A549 (cell line): ENCODE data around the gene ADCY1.

Experiments
- BCL3 ChIP-seq: fragments of >200 bp; sonication (Bioruptor Twin); formaldehyde crosslinking; IDR thresholded peaks from 3 replicates; pipeline ENCODE4 v1.6.1; 2016
- CHD4 ChIP-seq: fragments of 200-600 bp; sonication (generic); IDR thresholded peaks from 2 replicates; pipeline ENCODE4 v1.6.1; 2016; ENCODE audit warnings: antibody characterized with exemption, mild to moderate bottlenecking, borderline replicate concordance
- EP300 ChIP-seq, 2 experiments: fragments of >200 bp; sonication (Bioruptor Twin); formaldehyde crosslinking; IDR thresholded peaks; 2 replicates in 1 of 2; 3 replicates in 1 of 2; pipeline ENCODE4 v1.6.1; 2016 to 2017
- KDM1A ChIP-seq: fragments of 200-600 bp; sonication (generic); IDR thresholded peaks from 2 replicates; pipeline ENCODE4 v1.6.1; 2016; ENCODE audit warnings: low read depth, mild to moderate bottlenecking
- MYC ChIP-seq: IDR thresholded peaks from 2 replicates; pipeline ENCODE4 v1.6.1; 2012; ENCODE audit warnings: mild to moderate bottlenecking, inconsistent platforms, low read length, improper control_type of control experiment, borderline replicate concordance
- NFE2L2 ChIP-seq: fragments of 150-350 bp; conservative IDR thresholded peaks from 2 replicates; pipeline ENCODE4 v1.6.1; 2014; ENCODE audit warnings: low read length
- PBX3 ChIP-seq: IDR thresholded peaks from 2 replicates; pipeline ENCODE4 v1.6.1; 2012
- PHF8 ChIP-seq: fragments of 200-600 bp; sonication (generic); IDR thresholded peaks from 2 replicates; pipeline ENCODE4 v1.6.1; 2016; ENCODE audit warnings: low read depth, mild to moderate bottlenecking, antibody characterized with exemption, moderate library complexity, borderline replicate concordance
- POLR2A ChIP-seq: IDR thresholded peaks from 2 replicates; pipeline ENCODE4 v1.6.1; 2012; ENCODE audit warnings: mild to moderate bottlenecking, low read length
- RAD21 ChIP-seq, 2 experiments: fragments of >200 bp in 1 of 2; sonication (Bioruptor Twin) in 1 of 2; formaldehyde crosslinking in 1 of 2; IDR thresholded peaks in 1 of 2; conservative IDR thresholded peaks in 1 of 2; 2 replicates in 1 of 2; 3 replicates in 1 of 2; pipeline ENCODE4 v1.6.1; 2012 to 2018; ENCODE audit warnings: inconsistent platforms in 1 of 2
- RCOR1 ChIP-seq: fragments of 150-350 bp; IDR thresholded peaks from 2 replicates; pipeline ENCODE4 v1.6.1; 2014; ENCODE audit warnings: antibody characterized with exemption, low read length, low read depth
- SMC3 ChIP-seq: fragments of >200 bp; sonication (Bioruptor Twin); formaldehyde crosslinking; IDR thresholded peaks from 3 replicates; pipeline ENCODE4 v1.6.1; 2018; ENCODE audit warnings: inconsistent platforms
- TF ChIP-seq, protein P1 (sequence below): fragments of >200 bp; sonication (Bioruptor Twin); formaldehyde crosslinking; IDR thresholded peaks from 3 replicates; pipeline ENCODE4 v1.5.1; 2016
- TF ChIP-seq, protein P2 (sequence below): IDR thresholded peaks from 2 replicates; pipeline ENCODE4 v1.6.1; 2012

DNA sequence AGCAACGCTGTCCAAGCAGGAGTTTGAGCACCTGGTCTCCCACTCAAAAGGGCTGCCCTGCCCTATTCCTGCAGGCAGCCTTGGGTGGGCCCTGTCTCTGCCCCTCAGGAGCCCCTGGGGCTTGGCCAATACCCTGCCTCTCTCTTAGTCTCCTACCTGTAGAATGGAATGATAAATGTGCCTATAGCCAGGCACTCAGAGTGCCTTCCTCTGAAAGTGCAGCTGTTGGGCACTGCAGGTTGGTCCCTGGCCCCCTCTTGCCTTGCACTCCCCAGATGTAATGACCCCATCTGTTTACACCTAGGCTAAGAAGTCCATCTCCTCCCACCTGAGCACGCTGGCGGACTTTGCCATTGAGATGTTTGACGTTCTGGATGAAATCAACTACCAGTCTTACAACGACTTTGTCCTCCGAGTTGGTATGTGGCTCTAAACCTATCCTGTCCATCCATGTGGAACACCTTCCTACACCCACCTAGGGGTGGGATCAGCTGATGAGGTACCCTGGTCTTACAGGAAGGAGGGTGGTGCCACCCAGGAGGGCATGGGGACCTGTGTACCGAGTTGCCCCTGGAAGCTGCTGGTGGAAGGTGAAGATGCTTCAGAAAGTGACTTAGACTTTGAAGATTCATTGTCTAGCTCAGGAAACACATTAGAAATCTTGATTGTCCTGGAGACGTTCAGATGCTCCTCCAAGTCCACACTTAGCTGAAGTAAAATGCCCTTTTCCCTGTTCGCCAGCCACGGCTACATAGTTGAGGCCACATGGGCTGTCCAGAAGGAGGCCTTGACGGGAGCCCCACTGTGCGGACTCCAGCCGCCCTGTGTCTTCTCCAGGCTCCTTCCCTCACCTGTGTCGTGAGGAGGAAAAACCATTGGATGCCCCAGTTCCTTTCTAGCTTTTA is 134.1 kb downstream of the ADCY1 start:
- no peak for TF ChIP-seq RAD21 (conservative IDR thresholded peaks at IDR 0.05 in 1 of 2, IDR thresholded peaks at IDR 0.05 in 1 of 2)
- no peak for TF ChIP-seq NFE2L2
- TF ChIP-seq, protein P1, sequence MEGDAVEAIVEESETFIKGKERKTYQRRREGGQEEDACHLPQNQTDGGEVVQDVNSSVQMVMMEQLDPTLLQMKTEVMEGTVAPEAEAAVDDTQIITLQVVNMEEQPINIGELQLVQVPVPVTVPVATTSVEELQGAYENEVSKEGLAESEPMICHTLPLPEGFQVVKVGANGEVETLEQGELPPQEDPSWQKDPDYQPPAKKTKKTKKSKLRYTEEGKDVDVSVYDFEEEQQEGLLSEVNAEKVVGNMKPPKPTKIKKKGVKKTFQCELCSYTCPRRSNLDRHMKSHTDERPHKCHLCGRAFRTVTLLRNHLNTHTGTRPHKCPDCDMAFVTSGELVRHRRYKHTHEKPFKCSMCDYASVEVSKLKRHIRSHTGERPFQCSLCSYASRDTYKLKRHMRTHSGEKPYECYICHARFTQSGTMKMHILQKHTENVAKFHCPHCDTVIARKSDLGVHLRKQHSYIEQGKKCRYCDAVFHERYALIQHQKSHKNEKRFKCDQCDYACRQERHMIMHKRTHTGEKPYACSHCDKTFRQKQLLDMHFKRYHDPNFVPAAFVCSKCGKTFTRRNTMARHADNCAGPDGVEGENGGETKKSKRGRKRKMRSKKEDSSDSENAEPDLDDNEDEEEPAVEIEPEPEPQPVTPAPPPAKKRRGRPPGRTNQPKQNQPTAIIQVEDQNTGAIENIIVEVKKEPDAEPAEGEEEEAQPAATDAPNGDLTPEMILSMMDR, result no peak
- no peak for TF ChIP-seq EP300 (IDR thresholded peaks at IDR 0.05)
- TF ChIP-seq RCOR1, result no peak
- TF ChIP-seq MYC, result no peak
- no peak for TF ChIP-seq KDM1A
- TF ChIP-seq BCL3, result no peak
- TF ChIP-seq PHF8, result no peak
- TF ChIP-seq POLR2A, result no peak
- TF ChIP-seq CHD4, result no peak
- no peak for TF ChIP-seq PBX3
- TF ChIP-seq SMC3, result no peak
- TF ChIP-seq, protein P2, sequence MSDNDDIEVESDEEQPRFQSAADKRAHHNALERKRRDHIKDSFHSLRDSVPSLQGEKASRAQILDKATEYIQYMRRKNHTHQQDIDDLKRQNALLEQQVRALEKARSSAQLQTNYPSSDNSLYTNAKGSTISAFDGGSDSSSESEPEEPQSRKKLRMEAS, result no peak
